A549 (cell line): ENCODE measurements around the gene DCBLD1. TPM values are rescaled to one million over a fixed set of nuclear protein-coding genes. Genes with fewer than 3 reads are reported as not detected.

Source experiments
- ATAC-seq, 2 experiments: fragments of 200-7000 bp in 1 of 2; fragments of >200 bp in 1 of 2; cut with Nextera tagmentation in 1 of 2; cut with Tn5 transposase in 1 of 2; 3 replicates each; pipeline versions ENCODE4 v1.8.0 to v1.9.1; 2018 to 2020; ENCODE audit warnings: mild to moderate bottlenecking in 1 of 2, moderate library complexity in 1 of 2
- CTCF ChIA-PET: fragments of 300-600 bp; sonication (Branson Sonifier 250); formaldehyde crosslinking; extraction: SDS; loops from one replicate; lab custom pipeline; 2021; ENCODE audit warnings: antibody characterized with exemption, inconsistent platforms; lab: Yijun Ruan, JAX
- POLR2A ChIA-PET: fragments of 350-600 bp; formaldehyde crosslinking; extraction: SDS; loops from one replicate; lab custom pipeline; 2021; ENCODE audit warnings: antibody characterized with exemption, inconsistent platforms; lab: Yijun Ruan, JAX
- DNase-seq, 2 experiments: peaks; one replicate each; pipeline versions ENCODE4 v3.0.0 to v3.0.0-alpha.2; 2011 to 2016; ENCODE audit warnings: low read depth in 1 of 2, low spot score in 1 of 2
- FAIRE-seq: peaks from 2 replicates; lab custom pipeline; 2011; peaks lifted over from hg19 to GRCh38; lab: Jason Lieb, UNC
- H3K27ac ChIP-seq, 2 experiments: fragments of >200 bp; sonication (Bioruptor Twin); formaldehyde crosslinking; 3 replicates each; pipeline ENCODE4 v1.5.1; 2016 to 2017
- H3K4me1 ChIP-seq: fragments of >200 bp; sonication (Bioruptor Twin); formaldehyde crosslinking; 3 replicates; pipeline ENCODE4 v1.6.1; 2016
- H3K4me2 ChIP-seq: fragments of >200 bp; sonication (Bioruptor Twin); formaldehyde crosslinking; 3 replicates; pipeline ENCODE4 v1.6.1; 2016
- H3K4me3 ChIP-seq: fragments of >200 bp; sonication (Bioruptor Twin); formaldehyde crosslinking; 3 replicates; pipeline ENCODE4 v1.5.1; 2016
- H3K9me3 ChIP-seq: fragments of >200 bp; sonication (Bioruptor Twin); formaldehyde crosslinking; 3 replicates; pipeline ENCODE4 v1.6.1; 2016
- BHLHE40 ChIP-seq: IDR thresholded peaks from 2 replicates; pipeline ENCODE4 v1.6.1; 2012; ENCODE audit warnings: low read depth, low read length, inconsistent platforms
- CBX8 ChIP-seq: fragments of 200-600 bp; sonication (generic); IDR thresholded peaks from 2 replicates; pipeline ENCODE4 v1.6.1; 2016
- CHD4 ChIP-seq: fragments of 200-600 bp; sonication (generic); IDR thresholded peaks from 2 replicates; pipeline ENCODE4 v1.6.1; 2016; ENCODE audit warnings: antibody characterized with exemption, mild to moderate bottlenecking, borderline replicate concordance
- ESRRA ChIP-seq: fragments of 150-350 bp; IDR thresholded peaks from 2 replicates; pipeline ENCODE4 v1.6.1; 2014; ENCODE audit warnings: mild to moderate bottlenecking, low read length, borderline replicate concordance
- FOSB ChIP-seq: fragments of 250-450 bp; sonication (Bioruptor Pico); IDR thresholded peaks from 2 replicates; pipeline ENCODE4 v1.5.0; 2020; ENCODE audit warnings: mild to moderate bottlenecking, moderate library complexity
- HOXB13 ChIP-seq: fragments of 250-450 bp; sonication (Bioruptor Pico); IDR thresholded peaks from 2 replicates; pipeline ENCODE4 v1.5.0; 2020; ENCODE audit warnings: low read depth, mild to moderate bottlenecking, moderate library complexity
- JUN ChIP-seq, 2 experiments: fragments of >200 bp; sonication (Bioruptor Twin); formaldehyde crosslinking; IDR thresholded peaks; 2 replicates in 1 of 2; 3 replicates in 1 of 2; pipeline ENCODE4 v1.6.1; 2016 to 2017
- JUNB ChIP-seq: fragments of >200 bp; sonication (Bioruptor Twin); formaldehyde crosslinking; IDR thresholded peaks from 2 replicates; pipeline ENCODE4 v1.6.1; 2016
- KDM1A ChIP-seq: fragments of 200-600 bp; sonication (generic); IDR thresholded peaks from 2 replicates; pipeline ENCODE4 v1.6.1; 2016; ENCODE audit warnings: low read depth, mild to moderate bottlenecking
- NFE2L2 ChIP-seq: fragments of 150-350 bp; conservative IDR thresholded peaks from 2 replicates; pipeline ENCODE4 v1.6.1; 2014; ENCODE audit warnings: low read length
- POLR2A ChIP-seq: IDR thresholded peaks from 2 replicates; pipeline ENCODE4 v1.6.1; 2012; ENCODE audit warnings: mild to moderate bottlenecking, low read length
- POLR2AphosphoS2 ChIP-seq: conservative IDR thresholded peaks from 2 replicates; pipeline ENCODE4 v1.6.1; 2012; ENCODE audit warnings: low read length, improper control_type of control experiment, inconsistent platforms
- RAD21 ChIP-seq, 2 experiments: fragments of >200 bp in 1 of 2; sonication (Bioruptor Twin) in 1 of 2; formaldehyde crosslinking in 1 of 2; IDR thresholded peaks in 1 of 2; conservative IDR thresholded peaks in 1 of 2; 2 replicates in 1 of 2; 3 replicates in 1 of 2; pipeline ENCODE4 v1.6.1; 2012 to 2018; ENCODE audit warnings: inconsistent platforms in 1 of 2
- RARB ChIP-seq: fragments of 250-450 bp; sonication (Bioruptor Pico); IDR thresholded peaks from 2 replicates; pipeline ENCODE4 v1.8.0; 2021; ENCODE audit warnings: mild to moderate bottlenecking, moderate library complexity
- RCOR1 ChIP-seq: fragments of 150-350 bp; IDR thresholded peaks from 2 replicates; pipeline ENCODE4 v1.6.1; 2014; ENCODE audit warnings: antibody characterized with exemption, low read length, low read depth
- SMC3 ChIP-seq: fragments of >200 bp; sonication (Bioruptor Twin); formaldehyde crosslinking; IDR thresholded peaks from 3 replicates; pipeline ENCODE4 v1.6.1; 2018; ENCODE audit warnings: inconsistent platforms
- TP53 ChIP-seq: fragments of 250-450 bp; sonication (Bioruptor Pico); IDR thresholded peaks from 2 replicates; pipeline ENCODE4 v1.5.0; 2021; ENCODE audit warnings: mild to moderate bottlenecking, moderate library complexity
- ZC3H11A ChIP-seq: fragments of 450-650 bp; IDR thresholded peaks from 2 replicates; pipeline ENCODE4 v1.6.1; 2014; ENCODE audit warnings: antibody characterized with exemption, mild to moderate bottlenecking
- ZNF302 ChIP-seq: fragments of 250-450 bp; sonication (Bioruptor Pico); IDR thresholded peaks from 2 replicates; pipeline ENCODE4 v1.9.0; 2021; ENCODE audit warnings: inconsistent platforms, mild to moderate bottlenecking, moderate library complexity
- ZSCAN20 ChIP-seq: fragments of 250-450 bp; sonication (Bioruptor Pico); IDR thresholded peaks from 2 replicates; pipeline ENCODE4 v1.8.0; 2022; ENCODE audit warnings: mild to moderate bottlenecking, moderate library complexity
- WGBS: methylation state at CpG from one replicate; pipeline ENCODE4 v1.1.6; 2017; ENCODE audit errors: missing lambda C conversion rate; 5-methylcytosine and 5-hydroxymethylcytosine counted together
- polyA plus RNA-seq, 4 experiments: library from polyadenylated mRNA; depleted of rRNA in 3 of 4; stranded (reverse); fragments of >200 nt; fragmentation: RNase III in 1 of 4; extraction: RNeasy Plus Mini Kit Qiagen cat#74134 plus additional on column Dnase treatment in 1 of 4; gene quantifications; 2 replicates in 3 of 4; 3 replicates in 1 of 4; pipeline ENCODE4 v1.2.3, GENCODE V29; 2011 to 2017
- TF ChIP-seq, protein P1 (sequence below): fragments of 450-650 bp; IDR thresholded peaks from 2 replicates; pipeline ENCODE4 v1.6.1; 2014; ENCODE audit warnings: antibody characterized with exemption
- TF ChIP-seq, protein P2 (sequence below): fragments of 200-600 bp; sonication (generic); IDR thresholded peaks from 2 replicates; pipeline ENCODE4 v1.6.1; 2016; ENCODE audit warnings: antibody characterized with exemption, mild to moderate bottlenecking, moderate library complexity
- TF ChIP-seq, protein P3 (sequence below): fragments of 250-450 bp; sonication (Bioruptor Pico); IDR thresholded peaks from 2 replicates; pipeline ENCODE4 v1.5.0; 2021; ENCODE audit warnings: mild to moderate bottlenecking, moderate library complexity, borderline replicate concordance

The DCBLD1 gene
- polyA plus RNA-seq, 2 of the 4 experiments (the other 2 are of a cell fraction) = 49.1 to 60.4 TPM

DNA sequence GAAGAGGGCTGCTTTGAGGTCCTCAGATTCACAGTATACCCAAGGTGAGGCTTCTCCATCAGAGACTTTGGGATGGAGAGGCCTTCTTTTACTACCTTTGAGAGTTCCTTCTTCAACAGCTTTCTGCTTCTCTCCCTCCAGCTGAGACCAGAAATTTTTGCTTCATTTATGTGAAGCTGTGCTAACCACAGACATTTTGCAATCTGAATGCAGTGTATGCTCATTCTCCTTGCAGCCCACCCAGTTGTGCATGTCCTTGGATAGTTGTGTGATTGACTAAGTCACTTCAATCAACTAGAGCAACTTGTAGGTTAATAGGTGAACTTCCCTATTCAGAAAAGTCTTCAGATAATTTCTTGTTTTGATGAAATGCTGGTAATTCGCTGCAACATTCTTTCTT is 20.1 kb downstream of the DCBLD1 start:
- FAIRE-seq = no peak
- 95% methylated on average over 1 of the region's 1 CpG for WGBS
- no peak for DNase-seq
- no peak for ATAC-seq
- H3K4me1 ChIP-seq = peaks cover 99% of the 10 kb centered on the region
- no peak for TF ChIP-seq RCOR1
- no peak for TF ChIP-seq POLR2A
- no peak for TF ChIP-seq CBX8
- TF ChIP-seq, protein P1, sequence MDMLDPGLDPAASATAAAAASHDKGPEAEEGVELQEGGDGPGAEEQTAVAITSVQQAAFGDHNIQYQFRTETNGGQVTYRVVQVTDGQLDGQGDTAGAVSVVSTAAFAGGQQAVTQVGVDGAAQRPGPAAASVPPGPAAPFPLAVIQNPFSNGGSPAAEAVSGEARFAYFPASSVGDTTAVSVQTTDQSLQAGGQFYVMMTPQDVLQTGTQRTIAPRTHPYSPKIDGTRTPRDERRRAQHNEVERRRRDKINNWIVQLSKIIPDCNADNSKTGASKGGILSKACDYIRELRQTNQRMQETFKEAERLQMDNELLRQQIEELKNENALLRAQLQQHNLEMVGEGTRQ = no peak
- no peak for TF ChIP-seq RAD21 (conservative IDR thresholded peaks at IDR 0.05 in 1 of 2, IDR thresholded peaks at IDR 0.05 in 1 of 2)
- TF ChIP-seq, protein P2, sequence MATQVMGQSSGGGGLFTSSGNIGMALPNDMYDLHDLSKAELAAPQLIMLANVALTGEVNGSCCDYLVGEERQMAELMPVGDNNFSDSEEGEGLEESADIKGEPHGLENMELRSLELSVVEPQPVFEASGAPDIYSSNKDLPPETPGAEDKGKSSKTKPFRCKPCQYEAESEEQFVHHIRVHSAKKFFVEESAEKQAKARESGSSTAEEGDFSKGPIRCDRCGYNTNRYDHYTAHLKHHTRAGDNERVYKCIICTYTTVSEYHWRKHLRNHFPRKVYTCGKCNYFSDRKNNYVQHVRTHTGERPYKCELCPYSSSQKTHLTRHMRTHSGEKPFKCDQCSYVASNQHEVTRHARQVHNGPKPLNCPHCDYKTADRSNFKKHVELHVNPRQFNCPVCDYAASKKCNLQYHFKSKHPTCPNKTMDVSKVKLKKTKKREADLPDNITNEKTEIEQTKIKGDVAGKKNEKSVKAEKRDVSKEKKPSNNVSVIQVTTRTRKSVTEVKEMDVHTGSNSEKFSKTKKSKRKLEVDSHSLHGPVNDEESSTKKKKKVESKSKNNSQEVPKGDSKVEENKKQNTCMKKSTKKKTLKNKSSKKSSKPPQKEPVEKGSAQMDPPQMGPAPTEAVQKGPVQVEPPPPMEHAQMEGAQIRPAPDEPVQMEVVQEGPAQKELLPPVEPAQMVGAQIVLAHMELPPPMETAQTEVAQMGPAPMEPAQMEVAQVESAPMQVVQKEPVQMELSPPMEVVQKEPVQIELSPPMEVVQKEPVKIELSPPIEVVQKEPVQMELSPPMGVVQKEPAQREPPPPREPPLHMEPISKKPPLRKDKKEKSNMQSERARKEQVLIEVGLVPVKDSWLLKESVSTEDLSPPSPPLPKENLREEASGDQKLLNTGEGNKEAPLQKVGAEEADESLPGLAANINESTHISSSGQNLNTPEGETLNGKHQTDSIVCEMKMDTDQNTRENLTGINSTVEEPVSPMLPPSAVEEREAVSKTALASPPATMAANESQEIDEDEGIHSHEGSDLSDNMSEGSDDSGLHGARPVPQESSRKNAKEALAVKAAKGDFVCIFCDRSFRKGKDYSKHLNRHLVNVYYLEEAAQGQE = no peak
- TF ChIP-seq JUNB = no peak
- TF ChIP-seq, all 56 proteins: peak for 0
- ChIA-PET CTCF (no interaction called here), POLR2A (no interaction called here)
- H3K4me2 ChIP-seq = peak overlapping the region; percentile 49
- peak overlapping the region; percentile 68 to 87; a peak in 5 of 6 replicates for H3K27ac ChIP-seq
- no peaks in the 10 kb centered on the region for H3K9me3 ChIP-seq
- no peak overlapping the region for H3K4me3 ChIP-seq

DNA sequence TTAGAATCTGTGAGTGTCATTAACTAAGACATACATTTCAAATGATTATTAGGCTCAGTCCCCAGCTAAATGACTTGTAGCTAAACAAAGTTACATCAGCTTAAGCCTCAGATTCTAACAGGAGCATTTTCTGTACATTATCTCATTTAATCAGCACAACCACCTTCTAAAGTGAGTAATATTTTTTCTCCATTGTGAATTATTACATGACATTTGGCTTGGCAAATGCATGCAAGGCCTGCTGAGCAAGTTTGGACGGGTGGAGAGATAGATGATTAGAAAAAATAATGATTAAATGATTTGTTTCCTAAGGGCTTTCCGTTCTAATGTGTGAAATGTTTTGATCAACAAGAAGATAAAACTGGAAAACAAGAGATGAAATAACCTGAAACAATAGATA is 20.7 kb downstream of the DCBLD1 start:
- POLR2A ChIA-PET = no interaction called here
- H3K27ac ChIP-seq = peak overlapping the region; percentile 68 to 87; a peak in 5 of 6 replicates
- no peak for ATAC-seq

DNA sequence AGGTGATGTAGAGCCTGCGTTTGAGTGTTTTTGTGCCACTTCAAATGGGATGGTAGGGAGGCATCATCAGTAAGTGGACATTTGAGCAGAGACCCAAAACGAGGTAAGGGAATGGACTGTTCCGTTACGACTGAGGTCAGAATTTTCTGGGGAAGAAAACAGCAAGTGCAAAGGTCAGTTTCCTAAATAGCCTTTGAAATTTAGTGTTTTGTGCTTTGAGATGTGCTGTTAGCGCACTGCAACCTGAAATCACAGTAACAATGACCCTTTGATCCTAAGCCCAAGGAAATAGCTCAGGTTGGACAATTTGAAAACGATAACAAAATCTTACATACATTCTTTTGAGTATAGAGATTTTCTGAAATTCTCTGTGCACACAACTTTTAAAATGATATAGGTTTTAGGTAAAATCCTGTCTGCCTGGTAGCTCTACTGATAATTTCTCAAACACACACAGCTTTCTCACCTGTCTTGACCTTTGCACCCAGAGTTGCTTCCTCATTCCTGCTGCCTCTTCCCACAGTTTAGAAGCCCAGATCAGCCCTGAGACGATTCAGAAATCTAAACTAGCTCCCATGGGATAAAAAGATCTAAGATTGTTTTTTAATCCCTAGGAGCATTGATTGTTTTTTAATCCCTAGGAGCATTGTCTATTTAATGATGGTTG is 22.1 kb downstream of the DCBLD1 start:
- Histone ChIP-seq H3K9me3 (no peaks in the 10 kb centered on the region), H3K27ac (peak overlapping the region; percentile 68 to 87), H3K4me1 (peaks cover 100% of the 10 kb centered on the region), H3K4me2 (peak overlapping the region; percentile 49), H3K4me3 (no peak overlapping the region)
- DNase-seq (no peak), FAIRE-seq (no peak), ATAC-seq (no peak)
- POLR2A ChIA-PET = interaction anchor here (0.9 to 1.5 kb wide), 2 partner anchors 22 to 23 kb away, joined by 3 read pairs; partner anchors contain the start of gene DCBLD1
- WGBS = 77% methylated on average over 7 of the region's 7 CpGs
- CTCF ChIA-PET = interaction anchor here (1.6 kb wide), 2 partner anchors 8 to 55 kb away, joined by 5 to 6 read pairs; no protein-coding TSS in a partner anchor
- TF ChIP-seq NFE2L2 (no peak), RARB (CRISPR knock-in tag) (no peak), TP53 (CRISPR knock-in tag) (no peak), KDM1A (no peak), JUN (IDR thresholded peaks at IDR 0.05) (no peak), SMC3 (no peak), CHD4 (no peak), ZNF302 (no peak), JUNB (no peak), BHLHE40 (no peak), ESRRA (no peak), ZC3H11A (no peak)
- TF ChIP-seq, protein P3, sequence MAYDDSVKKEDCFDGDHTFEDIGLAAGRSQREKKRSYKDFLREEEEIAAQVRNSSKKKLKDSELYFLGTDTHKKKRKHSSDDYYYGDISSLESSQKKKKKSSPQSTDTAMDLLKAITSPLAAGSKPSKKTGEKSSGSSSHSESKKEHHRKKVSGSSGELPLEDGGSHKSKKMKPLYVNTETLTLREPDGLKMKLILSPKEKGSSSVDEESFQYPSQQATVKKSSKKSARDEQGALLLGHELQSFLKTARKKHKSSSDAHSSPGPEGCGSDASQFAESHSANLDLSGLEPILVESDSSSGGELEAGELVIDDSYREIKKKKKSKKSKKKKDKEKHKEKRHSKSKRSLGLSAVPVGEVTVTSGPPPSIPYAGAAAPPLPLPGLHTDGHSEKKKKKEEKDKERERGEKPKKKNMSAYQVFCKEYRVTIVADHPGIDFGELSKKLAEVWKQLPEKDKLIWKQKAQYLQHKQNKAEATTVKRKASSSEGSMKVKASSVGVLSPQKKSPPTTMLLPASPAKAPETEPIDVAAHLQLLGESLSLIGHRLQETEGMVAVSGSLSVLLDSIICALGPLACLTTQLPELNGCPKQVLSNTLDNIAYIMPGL (CRISPR knock-in tag) = no peak

More for the DNA sequence above, 20.7 kb downstream of the DCBLD1 start:
- H3K4me2 ChIP-seq = peak overlapping the region; percentile 49; the same call in 2 of the 3 replicates
- H3K4me3 ChIP-seq = no peak overlapping the region
- CTCF ChIA-PET = no interaction called here
- no peak for TF ChIP-seq POLR2AphosphoS2
- TF ChIP-seq ZSCAN20 (CRISPR knock-in tag) = no peak
- TF ChIP-seq ESRRA = no peak
- no peak for TF ChIP-seq TP53 (CRISPR knock-in tag)
- no peak for TF ChIP-seq HOXB13 (CRISPR knock-in tag)
- no peak for TF ChIP-seq FOSB
- TF ChIP-seq, protein P2 = no peak
- 81% methylated on average over 2 of the region's 2 CpGs for WGBS
- no peaks in the 10 kb centered on the region for H3K9me3 ChIP-seq
- peaks cover 100% of the 10 kb centered on the region for H3K4me1 ChIP-seq
- DNase-seq (no peak), FAIRE-seq (no peak)
